GM23338 (cell line): ENCODE data around the gene PTBP3. TPM values are rescaled to one million over a fixed set of nuclear protein-coding genes. Genes with fewer than 3 reads are reported as not detected.
"Not testable (repeated sequence)": the region's sequence is repeated elsewhere in the genome, so short reads cannot be mapped to it uniquely, and the experiment has no call there.

Experiments used
- ATAC-seq: fragments of 200-7000 bp; cut with Tn5 transposase; 3 replicates; pipeline ENCODE4 v1.9.1; 2020
- DNase-seq: peaks from one replicate; pipeline ENCODE4 v3.0.0-alpha.2; 2015; ENCODE audit warnings: low spot score
- H2AFZ ChIP-seq: fragments of 200-600 bp; sonication (generic); 2 replicates; pipeline ENCODE4 v1.8.0; 2016; ENCODE audit warnings: antibody characterized with exemption, mild to moderate bottlenecking, moderate library complexity
- H3F3A ChIP-seq: fragments of 200-600 bp; sonication (generic); replicated peaks from 2 replicates; pipeline ENCODE4 v1.8.0; 2017; ENCODE audit warnings: antibody characterized with exemption, mixed run types, low read depth
- H3K27ac ChIP-seq: fragments of 200-600 bp; sonication (generic); 2 replicates; pipeline ENCODE4 v1.6.1; 2016; ENCODE audit warnings: low read depth
- H3K27me3 ChIP-seq: fragments of 200-600 bp; sonication (generic); 2 replicates; pipeline ENCODE4 v1.8.0; 2016; ENCODE audit warnings: mild to moderate bottlenecking, mixed run types, moderate library complexity; ENCODE audit not compliant: insufficient read depth
- H3K36me3 ChIP-seq: fragments of 200-600 bp; sonication (generic); 2 replicates; pipeline ENCODE4 v1.8.0; 2016; ENCODE audit warnings: mild to moderate bottlenecking; ENCODE audit not compliant: insufficient read depth
- H3K4me1 ChIP-seq: fragments of 200-600 bp; sonication (generic); 2 replicates; pipeline ENCODE4 v1.8.0; 2016; ENCODE audit warnings: mild to moderate bottlenecking, moderate library complexity; ENCODE audit not compliant: insufficient read depth
- H3K4me2 ChIP-seq: fragments of 200-600 bp; sonication (generic); 2 replicates; pipeline ENCODE4 v1.7.1; 2017; ENCODE audit warnings: mixed run types
- H3K4me3 ChIP-seq: fragments of 200-600 bp; sonication (generic); 2 replicates; pipeline ENCODE4 v1.6.1; 2016; ENCODE audit warnings: mixed run types
- H3K79me2 ChIP-seq: fragments of 200-600 bp; sonication (generic); replicated peaks from 2 replicates; pipeline ENCODE4 v1.8.0; 2017; ENCODE audit warnings: mild to moderate bottlenecking; ENCODE audit not compliant: insufficient read depth
- H3K9me2 ChIP-seq: fragments of 200-600 bp; sonication (generic); 2 replicates; pipeline ENCODE4 v1.8.0; 2017; ENCODE audit not compliant: insufficient read depth
- H4K20me1 ChIP-seq: fragments of 200-600 bp; sonication (generic); replicated peaks from 2 replicates; pipeline ENCODE4 v1.8.0; 2017; ENCODE audit warnings: mild to moderate bottlenecking; ENCODE audit not compliant: insufficient read depth
- H3K27ac Mint-ChIP-seq: 2 replicates; pipeline ENCODE4 v1.8.0; 2020; ENCODE audit warnings: inconsistent platforms, mild to moderate bottlenecking, moderate library complexity, mixed read lengths
- H3K27me3 Mint-ChIP-seq: 3 replicates; pipeline ENCODE4 v1.8.0; 2022; ENCODE audit warnings: low read depth, mild to moderate bottlenecking, moderate library complexity, mixed read lengths, inconsistent platforms; ENCODE audit not compliant: insufficient read depth, poor library complexity
- H3K36me3 Mint-ChIP-seq: 3 replicates; pipeline ENCODE4 v1.8.0; 2021; ENCODE audit warnings: low read depth, mild to moderate bottlenecking, inconsistent platforms, moderate library complexity, mixed read lengths
- H3K4me1 Mint-ChIP-seq: 3 replicates; pipeline ENCODE4 v1.8.0; 2020; ENCODE audit warnings: mild to moderate bottlenecking, inconsistent platforms, mixed read lengths
- H3K4me3 Mint-ChIP-seq: 3 replicates; pipeline ENCODE4 v1.8.0; 2021; ENCODE audit warnings: moderate library complexity, mild to moderate bottlenecking, inconsistent platforms, mixed read lengths
- H3K9me3 Mint-ChIP-seq: 3 replicates; pipeline ENCODE4 v1.8.0; 2020; ENCODE audit warnings: moderate library complexity, mild to moderate bottlenecking, inconsistent platforms, mixed read lengths
- CTCF ChIP-seq, 2 experiments: fragments of 200-600 bp in 1 of 2; sonication (generic) in 1 of 2; conservative IDR thresholded peaks; 2 replicates each; pipeline versions ENCODE4 v1.5.1 to v1.6.1; 2016 to 2017; ENCODE audit warnings: antibody characterized with exemption in 2 of 2, low read depth in 2 of 2, mild to moderate bottlenecking in 2 of 2, moderate library complexity in 1 of 2
- EZH2 ChIP-seq: fragments of 200-600 bp; sonication (generic); IDR thresholded peaks from one replicate; pipeline ENCODE4 v1.8.0; 2017; ENCODE audit warnings: antibody characterized with exemption, mild to moderate bottlenecking, low read depth; ENCODE audit not compliant: unreplicated experiment
- EZH2phosphoT487 ChIP-seq: fragments of 200-600 bp; sonication (generic); IDR thresholded peaks from one replicate; pipeline ENCODE4 v1.8.1; 2018; ENCODE audit warnings: antibody characterized with exemption; ENCODE audit not compliant: unreplicated experiment
- JUNB ChIP-seq: IDR thresholded peaks from one replicate; pipeline ENCODE4 v1.6.1; 2016; ENCODE audit warnings: antibody characterized with exemption; ENCODE audit not compliant: unreplicated experiment
- NANOG ChIP-seq: IDR thresholded peaks from 2 replicates; pipeline ENCODE4 v1.6.1; 2016; ENCODE audit warnings: antibody characterized with exemption, borderline replicate concordance
- POLR2AphosphoS5 ChIP-seq: IDR thresholded peaks from 2 replicates; pipeline ENCODE4 v1.6.1; 2016; ENCODE audit warnings: antibody characterized with exemption, low read depth
- STAT1 ChIP-seq: IDR thresholded peaks from one replicate; pipeline ENCODE4 v1.6.1; 2016; ENCODE audit warnings: antibody characterized with exemption; ENCODE audit not compliant: unreplicated experiment
- ZNF331 ChIP-seq: fragments of 250-450 bp; sonication (Bioruptor Pico); IDR thresholded peaks from 2 replicates; pipeline ENCODE4 v1.5.0; 2020; ENCODE audit warnings: low read depth, mild to moderate bottlenecking, moderate library complexity
- ZNF462 ChIP-seq: fragments of 250-450 bp; sonication (Bioruptor Pico); IDR thresholded peaks from 2 replicates; pipeline ENCODE4 v1.5.0; 2020; ENCODE audit warnings: mild to moderate bottlenecking, moderate library complexity
- polyA plus RNA-seq: library from polyadenylated mRNA; unstranded; fragments of >200 nt; fragmentation: Nextera tagmentation; extraction: Ambion mirVana; gene quantifications from 2 replicates; pipeline ENCODE4 v1.2.1, GENCODE V29; 2016
- total RNA-seq: library from RNA; depleted of rRNA; stranded (reverse); fragments of >200 nt; shearing (Covaris generic); gene quantifications from 2 replicates; pipeline ENCODE4 v1.2.3, GENCODE V29; 2014

The PTBP3 gene
- total and polyA plus RNA-seq, 2 experiments from 2014 or later: 20.0 to 92.9 TPM

GRCh38 chr9:112373666-112374065 lies 40.2 kb upstream of the PTBP3 start:
- not testable (repeated sequence) for H2AFZ ChIP-seq, H3K4me3 ChIP-seq, H3F3A ChIP-seq, H3K36me3 ChIP-seq, DNase-seq, H3K27me3 Mint-ChIP-seq, H3K27ac Mint-ChIP-seq, H3K9me2 ChIP-seq, H3K4me2 ChIP-seq, H3K79me2 ChIP-seq, H4K20me1 ChIP-seq, H3K27me3 ChIP-seq, H3K4me3 Mint-ChIP-seq, H3K27ac ChIP-seq, ATAC-seq
- H3K4me1 ChIP-seq: peaks cover 10% of the 10 kb centered on the region
- Mint-ChIP-seq H3K4me1 (peaks cover 10% of the 10 kb centered on the region; the same call in 2 of the 3 replicates), H3K9me3 (peaks cover 16% of the 10 kb centered on the region), H3K36me3 (peaks cover 13% of the 10 kb centered on the region)

GRCh38 chr9:112371060-112371459 lies 37.6 kb upstream of the PTBP3 start:
- Histone ChIP-seq H3K36me3 (no peaks in the 10 kb centered on the region), H3K9me2 (no peaks in the 10 kb centered on the region), H4K20me1 (no peaks in the 10 kb centered on the region), H3K4me2 (no peak overlapping the region), H2AFZ (no peak overlapping the region), H3K27me3 (no peaks in the 10 kb centered on the region), H3K4me3 (no peak overlapping the region), H3K79me2 (no peaks in the 10 kb centered on the region), H3K4me1 (no peaks in the 10 kb centered on the region), H3F3A (no peaks in the 10 kb centered on the region), H3K27ac (no peak overlapping the region)
- peaks cover 3% of the 10 kb centered on the region for H3K27me3 Mint-ChIP-seq
- H3K4me3 Mint-ChIP-seq: no peak overlapping the region
- H3K36me3 Mint-ChIP-seq: peaks cover 29% of the 10 kb centered on the region
- ATAC-seq: no peak
- H3K9me3 Mint-ChIP-seq: peaks cover 34% of the 10 kb centered on the region
- DNase-seq: no peak
- no peak for TF ChIP-seq JUNB
- no peak for TF ChIP-seq NANOG
- TF ChIP-seq POLR2AphosphoS5: no peak
- TF ChIP-seq EZH2phosphoT487: no peak
- no peak for TF ChIP-seq ZNF331 (CRISPR knock-in tag)
- TF ChIP-seq CTCF (conservative IDR thresholded peaks at IDR 0.05; ENCODE audit: low read depth in 2 of 2): no peak
- no peak for TF ChIP-seq EZH2
- no peak overlapping the region for H3K27ac Mint-ChIP-seq
- H3K4me1 Mint-ChIP-seq: no peaks in the 10 kb centered on the region

- Histone ChIP-seq H3K9me2 (no peaks in the 10 kb centered on the region), H3K4me3 (no peak overlapping the region), H3K27me3 (no peaks in the 10 kb centered on the region), H3K27ac (no peak overlapping the region), H3K79me2 (no peaks in the 10 kb centered on the region), H3K4me2 (no peak overlapping the region), H2AFZ (no peak overlapping the region), H3K36me3 (no peaks in the 10 kb centered on the region), H4K20me1 (no peaks in the 10 kb centered on the region), H3F3A (no peaks in the 10 kb centered on the region), H3K4me1 (no peaks in the 10 kb centered on the region)
- no peak for DNase-seq
- ATAC-seq: no peak
- H3K4me1 Mint-ChIP-seq: no peaks in the 10 kb centered on the region
- no peak overlapping the region for H3K27ac Mint-ChIP-seq
- H3K9me3 Mint-ChIP-seq: peaks cover 45% of the 10 kb centered on the region
- peaks cover 38% of the 10 kb centered on the region for H3K36me3 Mint-ChIP-seq
- peaks cover 3% of the 10 kb centered on the region for H3K27me3 Mint-ChIP-seq
- no peak overlapping the region for H3K4me3 Mint-ChIP-seq
- TF ChIP-seq JUNB: no peak
- no peak for TF ChIP-seq EZH2phosphoT487
- TF ChIP-seq STAT1: no peak
- TF ChIP-seq ZNF331 (CRISPR knock-in tag): no peak
- no peak for TF ChIP-seq ZNF462 (CRISPR knock-in tag)
Observed at GRCh38 chr9:112369817-112370216, 36.4 kb upstream of the PTBP3 start.
